ENCODE measurements around the gene TMC7. TPM values are rescaled to one million over a fixed set of nuclear protein-coding genes. Genes with fewer than 3 reads are reported as not detected.
"Not testable (repeated sequence)": the region's sequence is repeated elsewhere in the genome, so short reads cannot be mapped to it uniquely, and the experiment has no call there.

TMC7 gene
- total RNA-seq, 1 donor, result under 0.01 TPM

DNA sequence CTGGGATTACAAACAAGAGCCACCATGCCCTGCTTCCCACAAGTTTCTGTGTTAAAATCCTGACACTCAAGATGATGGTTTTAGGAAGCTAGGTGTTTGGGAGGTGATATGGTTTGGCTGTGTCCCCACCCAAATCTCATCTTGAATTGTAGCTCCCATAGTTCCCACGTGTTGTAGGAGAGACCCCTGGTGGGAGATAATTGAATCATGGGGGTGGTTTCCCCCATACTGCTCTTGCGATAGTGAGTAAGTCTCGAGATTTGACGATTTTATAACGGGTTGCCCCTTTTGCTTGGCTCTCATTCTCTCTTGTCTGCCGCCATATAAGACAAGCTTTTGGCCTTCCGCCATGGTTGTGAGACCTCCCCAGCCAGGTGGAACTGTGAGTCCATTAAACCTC is 40.3 kb upstream of the TMC7 start:
- H3K4me3 ChIP-seq (ENCODE audit: low read depth, low read length), result no peak overlapping the region

GRCh38 chr16:18945233-18945632 is 38.5 kb upstream of the TMC7 start:
- H3K4me3 ChIP-seq (ENCODE audit: low read depth, low read length), result no peak overlapping the region
- no peak for TF ChIP-seq CTCF (IDR thresholded peaks at IDR 0.05; ENCODE audit: insufficient read depth, low read depth, low read length)
- no peak for DNase-seq (ENCODE audit: low read depth)

More for the DNA sequence above, 40.3 kb upstream of the TMC7 start:
- DNase-seq (ENCODE audit: low read depth), result no peak
- TF ChIP-seq CTCF (IDR thresholded peaks at IDR 0.05; ENCODE audit: insufficient read depth, low read depth, low read length), result no peak

DNA sequence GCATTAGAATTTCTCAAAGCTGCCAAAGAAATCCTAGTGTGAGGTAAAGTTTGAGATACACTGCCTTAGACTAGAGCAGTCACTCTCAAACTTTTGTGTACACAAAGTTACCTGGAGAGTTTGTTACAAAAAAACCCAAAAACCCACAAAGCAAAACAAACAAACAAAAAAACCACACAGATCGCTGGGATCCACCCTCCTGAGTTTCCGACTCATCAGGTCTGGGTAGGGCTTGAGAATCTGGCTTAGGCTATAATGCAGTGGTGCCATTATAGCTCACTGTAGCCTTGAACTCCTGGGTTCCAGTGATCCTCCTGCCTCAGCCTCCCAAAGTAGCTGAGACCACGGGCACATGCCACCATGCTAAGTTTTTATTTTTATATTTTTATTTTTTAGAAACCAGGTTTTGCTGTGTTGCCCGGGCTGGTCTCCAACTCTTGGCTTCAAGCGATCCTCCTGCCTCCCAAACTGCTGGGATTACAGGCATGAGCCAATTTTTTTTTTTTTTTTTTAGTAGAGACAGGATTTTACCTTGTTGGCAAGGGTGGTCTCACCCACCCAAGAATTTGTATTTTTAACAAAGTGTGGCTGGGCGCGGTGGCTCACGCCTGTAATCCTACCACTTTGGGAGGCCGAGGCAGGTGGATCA is 35.2 kb upstream of the TMC7 start:
- H3K4me3 ChIP-seq (ENCODE audit: low read depth, low read length), result no peak overlapping the region
- DNase-seq (ENCODE audit: low read depth), result no peak
- no peak for TF ChIP-seq CTCF (IDR thresholded peaks at IDR 0.05; ENCODE audit: insufficient read depth, low read depth, low read length)

DNA sequence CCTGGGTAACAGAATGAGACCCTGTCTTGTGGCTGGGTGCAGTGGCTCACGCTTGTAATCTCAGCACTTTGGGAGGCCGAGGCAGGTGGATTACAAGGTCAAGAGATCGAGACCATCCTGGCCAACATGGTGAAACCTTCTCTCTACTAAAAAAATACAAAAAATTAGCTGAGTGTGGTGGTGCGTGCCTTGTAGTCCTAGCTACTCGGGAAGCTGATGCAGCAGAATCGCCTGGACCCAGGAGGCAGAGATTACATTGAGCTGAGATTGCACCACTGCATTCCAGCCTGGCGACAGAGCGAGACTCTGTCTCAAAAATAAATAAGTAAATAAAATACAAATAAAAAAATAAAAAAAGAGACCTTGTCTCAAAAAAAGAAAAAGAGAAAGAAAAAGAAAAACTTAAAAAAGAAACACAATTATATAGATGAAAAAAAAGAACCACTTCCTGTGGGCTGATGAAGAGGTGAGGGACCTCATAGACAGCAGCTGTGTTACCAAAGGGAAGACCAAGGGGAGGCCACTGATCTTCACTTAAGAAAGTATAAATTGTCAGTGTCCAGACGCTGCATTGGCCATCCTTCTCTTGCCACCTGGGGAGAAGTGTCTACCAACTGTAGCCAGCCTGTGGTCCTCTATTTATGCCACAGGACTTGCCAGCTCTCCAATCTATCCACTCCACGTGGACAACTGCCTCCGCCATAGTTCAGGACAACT is 33.1 kb upstream of the TMC7 start:
- H3K4me3 ChIP-seq (ENCODE audit: low read depth, low read length), result no peak overlapping the region
- no peak for TF ChIP-seq CTCF (IDR thresholded peaks at IDR 0.05; ENCODE audit: insufficient read depth, low read depth, low read length)
- DNase-seq (ENCODE audit: low read depth), result no peak

DNA sequence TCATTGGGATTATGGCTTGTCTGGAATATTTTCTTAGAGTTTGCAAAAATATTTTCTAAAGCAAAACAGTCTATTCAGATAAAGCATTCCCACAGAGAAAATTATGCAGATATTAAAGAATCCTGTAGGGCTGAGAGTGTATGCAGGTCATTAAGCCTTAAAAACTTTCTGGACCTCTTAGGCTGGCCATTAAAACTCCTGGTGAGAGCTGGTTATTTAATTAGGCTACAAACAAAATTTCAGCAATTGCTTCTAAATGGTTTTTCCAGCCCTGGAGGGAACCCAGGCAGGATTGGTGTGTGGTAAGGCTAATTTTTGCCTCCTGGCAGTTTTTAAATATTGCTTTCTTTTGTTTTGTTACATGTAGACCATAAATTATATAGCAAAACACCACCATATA is 30.2 kb upstream of the TMC7 start:
- no peak for TF ChIP-seq CTCF (IDR thresholded peaks at IDR 0.05; ENCODE audit: insufficient read depth, low read depth, low read length)
- H3K4me3 ChIP-seq (ENCODE audit: low read depth, low read length), result no peak overlapping the region
- no peak for DNase-seq (ENCODE audit: low read depth)

DNA sequence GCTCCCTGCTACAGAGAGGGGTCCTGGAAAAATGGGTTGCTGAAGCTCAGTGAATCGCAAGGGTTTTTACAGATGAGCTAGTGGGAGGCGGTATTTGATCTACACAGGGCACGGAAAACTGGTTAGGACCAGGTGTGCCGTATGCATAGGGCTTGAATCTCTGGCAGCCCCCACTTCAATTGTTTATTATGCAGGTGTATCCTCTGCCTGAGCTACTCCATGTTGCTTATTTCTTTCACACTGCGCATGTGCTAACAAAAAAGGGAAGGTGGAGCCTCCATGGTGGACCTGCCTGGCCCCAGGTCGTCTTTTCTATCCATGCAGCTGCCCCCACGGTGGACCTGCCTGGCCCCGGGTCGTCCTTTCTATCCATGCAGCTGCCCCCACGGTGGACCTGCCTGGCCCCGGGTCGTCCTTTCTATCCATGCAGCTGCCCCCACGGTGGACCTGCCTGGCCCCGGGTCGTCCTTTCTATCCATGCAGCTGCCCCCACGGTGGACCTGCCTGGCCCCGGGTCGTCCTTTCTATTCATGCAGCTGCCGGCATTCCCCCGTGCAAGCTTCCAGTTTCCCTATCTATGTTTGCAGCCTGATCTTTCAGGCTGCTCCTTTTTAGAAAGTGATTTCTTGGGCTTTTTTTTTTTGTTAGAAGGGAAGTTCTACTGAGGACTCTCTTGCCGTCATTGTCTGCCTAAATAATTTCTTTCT is 27.7 kb upstream of the TMC7 start:
- DNase-seq (ENCODE audit: low read depth), result not testable (repeated sequence)
- peak overlapping the region; percentile 39 for H3K4me3 ChIP-seq (ENCODE audit: low read depth, low read length)

DNA sequence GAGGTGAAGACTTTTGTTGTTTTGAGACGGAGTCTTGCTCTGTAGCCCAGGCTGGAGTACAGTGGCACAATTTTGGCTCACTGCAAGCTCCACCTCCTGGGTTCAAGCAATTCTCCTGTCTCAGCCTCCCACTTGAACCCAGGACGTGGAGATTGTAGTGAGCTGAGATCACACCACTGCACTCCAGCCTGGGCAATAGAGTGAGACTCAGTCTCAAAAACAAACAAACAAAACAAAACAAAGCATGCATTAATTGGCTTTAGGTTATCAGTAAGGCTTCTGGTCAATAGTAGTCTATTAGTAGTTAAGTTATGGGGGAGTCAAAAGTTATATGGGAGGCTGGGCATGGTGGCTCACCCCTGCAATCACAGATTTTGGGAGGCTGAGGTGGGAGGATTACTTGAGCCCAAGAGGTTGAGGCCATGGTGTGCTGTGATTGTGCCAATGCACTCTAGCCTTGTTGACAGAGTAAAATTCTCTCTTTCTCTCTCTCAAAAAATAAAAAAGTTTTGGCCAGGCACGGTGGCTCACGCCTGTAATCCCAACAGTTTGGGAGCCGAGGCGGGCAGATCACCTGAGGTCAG is 27.0 kb upstream of the TMC7 start:
- H3K4me3 ChIP-seq (ENCODE audit: low read depth, low read length); DNase-seq (ENCODE audit: low read depth): not testable (repeated sequence)

Data from fibroblast of villous mesenchyme (primary cell).